CD4-positive, alpha-beta T cell treated with Interleukin-2 at 100 ng/mL for 4 hours (primary cell): ENCODE data around the gene PAX8.

Source experiments
- DNase-seq: peaks from one replicate; pipeline ENCODE4 v3.0.0-alpha.2; 2020; ENCODE audit warnings: low spot score

PAX8 gene

GRCh38 chr2:113202305-113203216, 76.2 kb downstream of the PAX8 start:
- DNase-seq, result no peak

GRCh38 chr2:113201496-113202304, 77.0 kb downstream of the PAX8 start:
- no peak for DNase-seq

- DNase-seq, result no peak
These were observed 77.8 kb downstream of the PAX8 start for GRCh38 chr2:113200736-113201490.

GRCh38 chr2:113200236-113200635, 78.5 kb downstream of the PAX8 start:
- DNase-seq, result no peak

- DNase-seq, result peak; percentile 58
These were observed 79.7 kb downstream of the PAX8 start for GRCh38 chr2:113198790-113199612.

GRCh38 chr2:113198048-113198789, 80.5 kb downstream of the PAX8 start:
- no peak for DNase-seq

- DNase-seq, result no peak
These were observed 81.2 kb downstream of the PAX8 start for GRCh38 chr2:113197347-113198047.

- no peak for DNase-seq
These were observed 81.9 kb downstream of the PAX8 start for GRCh38 chr2:113196839-113197238.

- DNase-seq, result no peak
These were observed 82.7 kb downstream of the PAX8 start for GRCh38 chr2:113195923-113196501.

GRCh38 chr2:113192459-113193100, 86.1 kb downstream of the PAX8 start:
- DNase-seq, result no peak

GRCh38 chr2:113190871-113191270, 87.8 kb downstream of the PAX8 start:
- no peak for DNase-seq

- no peak for DNase-seq
These were observed 91.0 kb downstream of the PAX8 start for GRCh38 chr2:113187771-113188170.

- no peak for DNase-seq
These were observed 92.3 kb downstream of the PAX8 start for GRCh38 chr2:113186433-113186796.

- DNase-seq, result no peak
These were observed 92.9 kb downstream of the PAX8 start for GRCh38 chr2:113185664-113186432.

- DNase-seq, result no peak
These were observed 94.0 kb downstream of the PAX8 start for GRCh38 chr2:113184531-113185230.

- no peak for DNase-seq
These were observed 95.0 kb downstream of the PAX8 start for GRCh38 chr2:113183703-113184102.

- DNase-seq, result no peak
These were observed 95.5 kb downstream of the PAX8 start for GRCh38 chr2:113183264-113183663.
